PC-3 (cell line): ENCODE data around the gene CYTH2. TPM values are rescaled to one million over a fixed set of nuclear protein-coding genes. Genes with fewer than 3 reads are reported as not detected.

ENCODE experiments used
- ATAC-seq: fragments of 200-7000 bp; cut with Tn5 transposase; 2 replicates; pipeline ENCODE4 v1.9.1; 2020; ENCODE audit warnings: mild to moderate bottlenecking, moderate library complexity
- BruUV-seq: library from RNA; stranded (reverse); fragments of 400-500 nt; replicated peaks from 2 replicates; lab custom pipeline; 2021; lab: Mats Ljungman, UMichigan
- CTCF ChIA-PET: fragments of 300-600 bp; sonication (Branson Sonifier 250); formaldehyde crosslinking; loops from one replicate; lab custom pipeline; 2022; ENCODE audit warnings: antibody characterized with exemption; lab: Charles Lee
- POLR2A ChIA-PET: fragments of 300-600 bp; sonication (Branson Sonifier 250); formaldehyde crosslinking; loops from one replicate; lab custom pipeline; 2022; ENCODE audit warnings: antibody characterized with exemption; ENCODE audit not compliant: unreplicated experiment; lab: Charles Lee
- DNase-seq: peaks from one replicate; pipeline ENCODE4 v3.0.0-alpha.2; 2015
- H2AFZ ChIP-seq: fragments of 300-600 bp; sonication (generic); 2 replicates; pipeline ENCODE4 v1.6.0; 2016; ENCODE audit warnings: antibody characterized with exemption, low read length
- H3F3A ChIP-seq: fragments of 300-600 bp; sonication (generic); one replicate; pipeline ENCODE4 v1.6.0; 2017; ENCODE audit warnings: antibody characterized with exemption, low read length, control low read depth, mild to moderate bottlenecking; ENCODE audit not compliant: unreplicated experiment
- H3K27ac ChIP-seq: fragments of 300-600 bp; sonication (generic); 2 replicates; pipeline ENCODE4 v1.5.1; 2016; ENCODE audit warnings: mild to moderate bottlenecking, low read length
- H3K27me3 ChIP-seq: fragments of 300-600 bp; sonication (generic); 2 replicates; pipeline ENCODE4 v1.6.1; 2016; ENCODE audit warnings: low read length, mixed read lengths
- H3K36me3 ChIP-seq: fragments of 300-600 bp; sonication (generic); 2 replicates; pipeline ENCODE4 v1.6.1; 2016; ENCODE audit warnings: low read depth, mixed run types, low read length, mixed read lengths
- H3K4me1 ChIP-seq: fragments of 300-600 bp; sonication (generic); 2 replicates; pipeline ENCODE4 v1.5.1; 2016; ENCODE audit warnings: low read length; ENCODE audit not compliant: insufficient read depth
- H3K4me2 ChIP-seq: fragments of 300-600 bp; sonication (generic); 2 replicates; pipeline ENCODE4 v1.6.0; 2016; ENCODE audit warnings: low read length
- H3K4me3 ChIP-seq: fragments of 300-600 bp; sonication (generic); 2 replicates; pipeline ENCODE4 v1.5.1; 2016; ENCODE audit warnings: mild to moderate bottlenecking, low read length, mixed read lengths
- H3K79me2 ChIP-seq: fragments of 300-600 bp; sonication (generic); 2 replicates; pipeline ENCODE4 v1.6.1; 2017; ENCODE audit warnings: low read length, mixed read lengths
- H3K9ac ChIP-seq: fragments of 300-600 bp; sonication (generic); 2 replicates; pipeline ENCODE4 v1.6.0; 2016; ENCODE audit warnings: mild to moderate bottlenecking, low read length
- H3K9me2 ChIP-seq: fragments of 300-600 bp; sonication (generic); replicated peaks from 2 replicates; pipeline ENCODE4 v1.6.1; 2016; ENCODE audit warnings: mixed run types, low read length, mixed read lengths
- H3K9me3 ChIP-seq: fragments of 300-600 bp; sonication (generic); 2 replicates; pipeline ENCODE4 v1.6.1; 2016; ENCODE audit warnings: low read length, mixed read lengths
- H4K20me1 ChIP-seq: fragments of 300-600 bp; sonication (generic); 2 replicates; pipeline ENCODE4 v1.6.1; 2016; ENCODE audit warnings: low read length, mixed read lengths
- CTCF ChIP-seq: fragments of 300-600 bp; sonication (generic); conservative IDR thresholded peaks from 2 replicates; pipeline ENCODE4 v1.5.1; 2017; ENCODE audit warnings: antibody characterized with exemption, low read depth, mild to moderate bottlenecking, low read length
- EZH2 ChIP-seq: fragments of 300-600 bp; sonication (generic); IDR thresholded peaks from one replicate; pipeline ENCODE4 v1.6.1; 2017; ENCODE audit warnings: antibody characterized with exemption, mild to moderate bottlenecking, low read length; ENCODE audit not compliant: unreplicated experiment
- EZH2phosphoT487 ChIP-seq: fragments of 300-600 bp; sonication (generic); IDR thresholded peaks from 2 replicates; pipeline ENCODE4 v1.6.1; 2018; ENCODE audit warnings: mild to moderate bottlenecking, antibody characterized with exemption, low read length, borderline replicate concordance
- intact Hi-C: fragments of 100-400 bp; cut with micrococcal nuclease; formaldehyde crosslinking; loops from 2 replicates; pipeline ENCODE4 v1.9.0; 2023
- total RNA-seq: library from RNA; depleted of rRNA; stranded (reverse); fragments of >200 nt; gene quantifications from 2 replicates; pipeline ENCODE4 v1.2.3, GENCODE V29; 2014

Gene CYTH2
- total RNA-seq, 1 experiment from 2014 or later, result 50.5 TPM

DNA sequence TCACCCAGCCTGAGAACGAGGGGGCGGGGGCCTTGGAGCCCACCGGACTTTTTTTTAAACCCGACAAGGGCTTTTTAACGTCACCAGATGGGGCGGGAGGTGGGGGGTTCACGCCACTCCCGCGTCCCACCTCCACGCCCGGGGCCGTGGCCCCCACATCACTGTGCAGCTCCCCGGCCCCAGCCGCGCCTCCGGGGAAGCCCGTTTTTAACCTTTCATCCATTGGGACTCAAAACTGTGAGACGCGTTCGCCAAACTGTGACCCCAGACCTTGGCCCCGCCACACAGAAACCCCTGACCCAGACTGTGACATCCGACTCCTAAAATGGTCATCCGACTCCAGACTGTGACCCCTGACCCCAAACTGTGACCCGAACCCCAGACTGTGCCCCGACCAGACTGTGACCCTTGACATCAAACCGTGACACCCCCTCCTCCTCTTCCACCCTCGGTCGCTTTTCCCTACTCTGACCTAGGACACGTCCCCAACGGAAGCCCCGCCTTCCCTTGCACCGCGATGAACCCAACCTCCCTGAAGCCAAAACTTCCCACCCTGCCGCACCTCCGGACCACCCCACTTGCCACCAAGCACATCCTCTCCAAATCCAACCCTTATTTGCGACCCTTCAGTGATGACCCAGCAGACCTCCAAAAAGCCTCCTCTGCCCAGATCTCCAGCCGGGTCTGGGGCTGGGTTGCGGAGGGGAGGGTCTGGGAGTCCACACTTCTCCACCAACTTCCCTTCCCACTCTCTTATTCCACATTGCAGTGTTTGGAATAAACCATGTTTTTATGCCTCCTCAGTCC, 24.8 kb upstream of the CYTH2 start:
- POLR2A ChIA-PET, result no interaction called here
- H4K20me1 ChIP-seq, result no peaks in the 10 kb centered on the region

GRCh38 chr19:48444936-48445200, 24.3 kb upstream of the CYTH2 start:
- H3F3A ChIP-seq, result no peaks in the 10 kb centered on the region
- no peaks in the 10 kb centered on the region for H3K9me3 ChIP-seq
- H3K4me2 ChIP-seq, result peak overlapping the region; percentile 99
- no peaks in the 10 kb centered on the region for H4K20me1 ChIP-seq
- no peak overlapping the region for H3K27ac ChIP-seq
- POLR2A ChIA-PET, result no interaction called here
- TF ChIP-seq EZH2phosphoT487, result no peak
- CTCF ChIA-PET, result interaction anchor here (1.5 kb wide), 1 partner anchor 139 kb away, joined by 6 read pairs; no protein-coding TSS in a partner anchor
- no peaks in the 10 kb centered on the region for H3K9me2 ChIP-seq
- peaks cover 30% of the 10 kb centered on the region for H3K79me2 ChIP-seq
- peaks cover 18% of the 10 kb centered on the region for H3K4me1 ChIP-seq
- H3K9ac ChIP-seq, result peak overlapping the region; percentile 97; the same call in 1 of the 2 replicates
- no peak for DNase-seq
- peak overlapping the region; percentile 83 for H2AFZ ChIP-seq
- H3K27me3 ChIP-seq, result no peaks in the 10 kb centered on the region
- ATAC-seq, result no peak
- intact Hi-C loops, result loop anchor here (5.0 kb wide), 1 partner anchor 53 kb away; the partner anchor contains the start of genes GRIN2D and KDELR1
- no TSS peak for BruUV-seq
- peak overlapping the region; percentile 87 for H3K4me3 ChIP-seq
- peaks cover 17% of the 10 kb centered on the region for H3K36me3 ChIP-seq

More for the DNA sequence above, 24.8 kb upstream of the CYTH2 start:
- H3K79me2 ChIP-seq, result peaks cover 30% of the 10 kb centered on the region
- H3K9me2 ChIP-seq, result no peaks in the 10 kb centered on the region
- no peaks in the 10 kb centered on the region for H3K27me3 ChIP-seq
- H3K4me1 ChIP-seq, result peaks cover 18% of the 10 kb centered on the region
- H3K9me3 ChIP-seq, result no peaks in the 10 kb centered on the region
- H3F3A ChIP-seq, result no peaks in the 10 kb centered on the region
- DNase-seq, result no peak
- intact Hi-C loops, result no loop called here
- no peak for ATAC-seq
- H3K4me3 ChIP-seq, result peak overlapping the region; percentile 87
- no peak overlapping the region for H3K27ac ChIP-seq
- TF ChIP-seq EZH2phosphoT487 (no peak), EZH2 (no peak), CTCF (no peak)
- peaks cover 17% of the 10 kb centered on the region for H3K36me3 ChIP-seq
- H2AFZ ChIP-seq, result peak overlapping the region; percentile 83
- H3K9ac ChIP-seq, result peak overlapping the region; percentile 97; the same call in 1 of the 2 replicates
- peak overlapping the region; percentile 99 for H3K4me2 ChIP-seq
- CTCF ChIA-PET, result no interaction called here
- BruUV-seq, result no TSS peak

DNA sequence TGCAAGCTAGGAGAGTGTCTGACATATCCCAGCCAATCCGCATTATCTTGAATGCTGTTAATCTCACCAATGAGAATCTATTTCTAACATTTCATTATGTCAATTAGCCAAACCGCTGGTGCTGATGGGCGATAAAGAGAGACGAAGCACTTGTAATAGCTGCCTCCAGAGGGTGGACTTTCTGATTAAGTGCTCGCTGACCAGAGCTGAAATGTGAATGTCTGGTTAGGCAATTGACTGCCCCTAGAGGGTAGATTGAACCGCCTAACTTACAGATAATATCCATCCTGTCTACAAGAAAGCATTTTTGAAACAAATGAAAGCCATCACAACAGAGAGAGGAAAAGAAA, 23.9 kb upstream of the CYTH2 start:
- TSS peak; percentile 78 for BruUV-seq
- H3K4me2 ChIP-seq, result peak overlapping the region; percentile 99
- no peaks in the 10 kb centered on the region for H3K9me3 ChIP-seq
- peaks cover 30% of the 10 kb centered on the region for H3K79me2 ChIP-seq
- no peaks in the 10 kb centered on the region for H4K20me1 ChIP-seq
- intact Hi-C loops, result loop anchor here (5.0 kb wide), 1 partner anchor 53 kb away; the partner anchor contains the start of genes GRIN2D and KDELR1
- no peaks in the 10 kb centered on the region for H3K27me3 ChIP-seq
- no peaks in the 10 kb centered on the region for H3K9me2 ChIP-seq
- peak; percentile 58 for TF ChIP-seq CTCF
- TF ChIP-seq EZH2, result no peak
- no peak for TF ChIP-seq EZH2phosphoT487
- CTCF ChIA-PET, result interaction anchor here (1.5 kb wide), 1 partner anchor 139 kb away, joined by 6 read pairs; no protein-coding TSS in a partner anchor
- peak overlapping the region; percentile 97 for H3K9ac ChIP-seq
- no peak overlapping the region for H3K27ac ChIP-seq
- peak overlapping the region; percentile 87 for H3K4me3 ChIP-seq
- peak; percentile 81 for ATAC-seq
- POLR2A ChIA-PET, result no interaction called here
- H2AFZ ChIP-seq, result peak overlapping the region; percentile 83
- DNase-seq, result peak; percentile 61
- H3K4me1 ChIP-seq, result peaks cover 18% of the 10 kb centered on the region
- peaks cover 19% of the 10 kb centered on the region for H3K36me3 ChIP-seq
- no peaks in the 10 kb centered on the region for H3F3A ChIP-seq
